ENCODE results near the gene TFF3.
"Not testable (repeated sequence)": the region's sequence is repeated elsewhere in the genome, so short reads cannot be mapped to it uniquely, and the experiment has no call there.

Gene TFF3

GRCh38 chr21:42302794-42303193 lies 12.4 kb downstream of the TFF3 start:
- no peak for DNase-seq

- DNase-seq: no peak
Observed at GRCh38 chr21:42302076-42302650, 13.0 kb downstream of the TFF3 start.

- no peak for DNase-seq
Observed at GRCh38 chr21:42301371-42302075, 13.7 kb downstream of the TFF3 start.

GRCh38 chr21:42300956-42301355 lies 14.3 kb downstream of the TFF3 start:
- no peak for DNase-seq

GRCh38 chr21:42300045-42300583 lies 15.1 kb downstream of the TFF3 start:
- DNase-seq: no peak

- no peak for DNase-seq
Observed at GRCh38 chr21:42299324-42300044, 15.7 kb downstream of the TFF3 start.

- DNase-seq: no peak
Observed at GRCh38 chr21:42298657-42299056, 16.6 kb downstream of the TFF3 start.

- no peak for DNase-seq
Observed at GRCh38 chr21:42298237-42298636, 17.0 kb downstream of the TFF3 start.

- no peak for DNase-seq
Observed at GRCh38 chr21:42297377-42297776, 17.8 kb downstream of the TFF3 start.

GRCh38 chr21:42296501-42296900 lies 18.7 kb downstream of the TFF3 start:
- no peak for DNase-seq

- DNase-seq: no peak
Observed at GRCh38 chr21:42295845-42296244, 19.4 kb downstream of the TFF3 start.

GRCh38 chr21:42294273-42294880 lies 20.8 kb downstream of the TFF3 start:
- DNase-seq: no peak

GRCh38 chr21:42293649-42294272 lies 21.4 kb downstream of the TFF3 start:
- DNase-seq: no peak

GRCh38 chr21:42292563-42293142 lies 22.6 kb downstream of the TFF3 start:
- not testable (repeated sequence) for DNase-seq

GRCh38 chr21:42291751-42292562 lies 23.3 kb downstream of the TFF3 start:
- no peak for DNase-seq

GRCh38 chr21:42291003-42291750 lies 24.0 kb downstream of the TFF3 start:
- DNase-seq: no peak

GRCh38 chr21:42290505-42290904 lies 24.7 kb downstream of the TFF3 start:
- DNase-seq: no peak

GRCh38 chr21:42289926-42290325 lies 25.3 kb downstream of the TFF3 start:
- peak in 1 of 2 donors; percentile 20 for DNase-seq

GRCh38 chr21:42288962-42289361 lies 26.2 kb downstream of the TFF3 start:
- DNase-seq: no peak

- DNase-seq: no peak
Observed at GRCh38 chr21:42287193-42288083, 27.8 kb downstream of the TFF3 start.
